Ishikawa (cell line): Measurements from ENCODE around the gene STRADB.

ENCODE experiments used
- CEBPB ChIP-seq: IDR thresholded peaks from 2 replicates; pipeline ENCODE4 v1.6.1; 2012
- CREB1 ChIP-seq: IDR thresholded peaks from 2 replicates; pipeline ENCODE4 v1.6.1; 2012; ENCODE audit warnings: low read depth
- EGR1 ChIP-seq: IDR thresholded peaks from 2 replicates; pipeline ENCODE4 v1.6.1; 2012
- EP300 ChIP-seq: IDR thresholded peaks from 2 replicates; pipeline ENCODE4 v1.6.1; 2012; ENCODE audit warnings: borderline replicate concordance
- FOXM1 ChIP-seq: IDR thresholded peaks from 2 replicates; pipeline ENCODE4 v1.6.1; 2012; ENCODE audit warnings: low read depth, borderline replicate concordance
- NFIC ChIP-seq: IDR thresholded peaks from 2 replicates; pipeline ENCODE4 v1.6.1; 2012
- RAD21 ChIP-seq: IDR thresholded peaks from 2 replicates; pipeline ENCODE4 v1.6.1; 2012; ENCODE audit warnings: low read depth
- TAF1 ChIP-seq: IDR thresholded peaks from 2 replicates; pipeline ENCODE4 v1.6.1; 2012; ENCODE audit warnings: low read depth, mild to moderate bottlenecking
- TCF12 ChIP-seq: IDR thresholded peaks from 2 replicates; pipeline ENCODE4 v1.6.1; 2012; ENCODE audit warnings: low read depth
- TEAD4 ChIP-seq: IDR thresholded peaks from 2 replicates; pipeline ENCODE4 v1.6.1; 2012
- YY1 ChIP-seq: IDR thresholded peaks from 2 replicates; pipeline ENCODE4 v1.6.1; 2012; ENCODE audit warnings: low read depth
- ZBTB7A ChIP-seq: IDR thresholded peaks from 2 replicates; pipeline ENCODE4 v1.6.1; 2012; ENCODE audit warnings: low read depth
- TF ChIP-seq, protein P1 (sequence below): IDR thresholded peaks from 2 replicates; pipeline ENCODE4 v1.6.1; 2012
- TF ChIP-seq, protein P2 (sequence below): IDR thresholded peaks from 2 replicates; pipeline ENCODE4 v1.6.1; 2012
- TF ChIP-seq, protein P3 (sequence below): IDR thresholded peaks from 2 replicates; pipeline ENCODE4 v1.6.1; 2012; ENCODE audit warnings: low read depth, mild to moderate bottlenecking

Gene STRADB

DNA sequence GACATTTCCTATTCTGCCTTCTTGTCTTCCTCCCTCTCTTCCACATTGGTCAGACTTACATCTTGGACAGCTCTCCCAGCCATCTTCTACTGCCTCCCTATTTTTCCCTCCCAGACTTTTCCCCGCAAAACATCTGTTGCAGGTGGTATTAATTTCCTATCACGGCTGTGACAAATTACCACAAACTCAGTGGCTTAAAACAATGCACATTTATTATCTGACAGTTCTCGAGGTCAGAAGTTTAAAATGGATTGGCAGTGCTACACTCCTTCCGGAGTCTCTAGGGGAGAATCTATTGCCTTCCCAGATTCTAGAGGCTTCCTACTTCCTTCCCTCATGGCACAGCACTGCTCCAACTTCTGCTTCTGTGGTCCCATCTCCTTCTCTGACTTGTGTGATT lies 33.3 kb downstream of the STRADB start:
- TF ChIP-seq TCF12 (no peak), RAD21 (no peak), ZBTB7A (no peak), CEBPB (no peak), CREB1 (no peak)
- TF ChIP-seq, protein P1, sequence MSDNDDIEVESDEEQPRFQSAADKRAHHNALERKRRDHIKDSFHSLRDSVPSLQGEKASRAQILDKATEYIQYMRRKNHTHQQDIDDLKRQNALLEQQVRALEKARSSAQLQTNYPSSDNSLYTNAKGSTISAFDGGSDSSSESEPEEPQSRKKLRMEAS: no peak
- TF ChIP-seq, protein P2, sequence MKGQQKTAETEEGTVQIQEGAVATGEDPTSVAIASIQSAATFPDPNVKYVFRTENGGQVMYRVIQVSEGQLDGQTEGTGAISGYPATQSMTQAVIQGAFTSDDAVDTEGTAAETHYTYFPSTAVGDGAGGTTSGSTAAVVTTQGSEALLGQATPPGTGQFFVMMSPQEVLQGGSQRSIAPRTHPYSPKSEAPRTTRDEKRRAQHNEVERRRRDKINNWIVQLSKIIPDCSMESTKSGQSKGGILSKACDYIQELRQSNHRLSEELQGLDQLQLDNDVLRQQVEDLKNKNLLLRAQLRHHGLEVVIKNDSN: no peak

DNA sequence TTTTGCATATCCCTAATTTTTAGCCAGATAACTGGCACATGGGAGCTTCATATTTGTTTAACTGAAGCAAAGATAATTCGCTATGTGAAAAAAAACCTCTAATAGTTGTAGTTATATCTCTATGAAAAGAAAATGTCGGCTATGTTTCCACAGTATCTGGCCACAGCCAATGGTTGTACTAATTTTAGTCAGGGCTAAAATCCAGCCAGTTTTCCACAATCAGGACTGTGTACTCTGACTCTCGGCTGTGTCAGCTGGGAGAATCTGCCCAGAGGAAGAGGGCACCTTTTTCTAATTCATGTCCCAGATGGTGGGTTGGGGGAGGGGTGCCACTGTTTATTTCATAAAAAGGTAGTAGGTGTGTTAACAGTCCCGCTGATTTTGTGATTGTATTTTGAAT lies 38.8 kb downstream of the STRADB start:
- TF ChIP-seq FOXM1 (no peak), ZBTB7A (no peak), CEBPB (no peak), TAF1 (no peak), EP300 (no peak), NFIC (no peak), TEAD4 (no peak), EGR1 (no peak), YY1 (no peak), CREB1 (no peak), RAD21 (no peak), TCF12 (no peak)
- TF ChIP-seq, protein P3, sequence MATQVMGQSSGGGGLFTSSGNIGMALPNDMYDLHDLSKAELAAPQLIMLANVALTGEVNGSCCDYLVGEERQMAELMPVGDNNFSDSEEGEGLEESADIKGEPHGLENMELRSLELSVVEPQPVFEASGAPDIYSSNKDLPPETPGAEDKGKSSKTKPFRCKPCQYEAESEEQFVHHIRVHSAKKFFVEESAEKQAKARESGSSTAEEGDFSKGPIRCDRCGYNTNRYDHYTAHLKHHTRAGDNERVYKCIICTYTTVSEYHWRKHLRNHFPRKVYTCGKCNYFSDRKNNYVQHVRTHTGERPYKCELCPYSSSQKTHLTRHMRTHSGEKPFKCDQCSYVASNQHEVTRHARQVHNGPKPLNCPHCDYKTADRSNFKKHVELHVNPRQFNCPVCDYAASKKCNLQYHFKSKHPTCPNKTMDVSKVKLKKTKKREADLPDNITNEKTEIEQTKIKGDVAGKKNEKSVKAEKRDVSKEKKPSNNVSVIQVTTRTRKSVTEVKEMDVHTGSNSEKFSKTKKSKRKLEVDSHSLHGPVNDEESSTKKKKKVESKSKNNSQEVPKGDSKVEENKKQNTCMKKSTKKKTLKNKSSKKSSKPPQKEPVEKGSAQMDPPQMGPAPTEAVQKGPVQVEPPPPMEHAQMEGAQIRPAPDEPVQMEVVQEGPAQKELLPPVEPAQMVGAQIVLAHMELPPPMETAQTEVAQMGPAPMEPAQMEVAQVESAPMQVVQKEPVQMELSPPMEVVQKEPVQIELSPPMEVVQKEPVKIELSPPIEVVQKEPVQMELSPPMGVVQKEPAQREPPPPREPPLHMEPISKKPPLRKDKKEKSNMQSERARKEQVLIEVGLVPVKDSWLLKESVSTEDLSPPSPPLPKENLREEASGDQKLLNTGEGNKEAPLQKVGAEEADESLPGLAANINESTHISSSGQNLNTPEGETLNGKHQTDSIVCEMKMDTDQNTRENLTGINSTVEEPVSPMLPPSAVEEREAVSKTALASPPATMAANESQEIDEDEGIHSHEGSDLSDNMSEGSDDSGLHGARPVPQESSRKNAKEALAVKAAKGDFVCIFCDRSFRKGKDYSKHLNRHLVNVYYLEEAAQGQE: no peak
- TF ChIP-seq, protein P2: no peak
- TF ChIP-seq, protein P1: no peak

DNA sequence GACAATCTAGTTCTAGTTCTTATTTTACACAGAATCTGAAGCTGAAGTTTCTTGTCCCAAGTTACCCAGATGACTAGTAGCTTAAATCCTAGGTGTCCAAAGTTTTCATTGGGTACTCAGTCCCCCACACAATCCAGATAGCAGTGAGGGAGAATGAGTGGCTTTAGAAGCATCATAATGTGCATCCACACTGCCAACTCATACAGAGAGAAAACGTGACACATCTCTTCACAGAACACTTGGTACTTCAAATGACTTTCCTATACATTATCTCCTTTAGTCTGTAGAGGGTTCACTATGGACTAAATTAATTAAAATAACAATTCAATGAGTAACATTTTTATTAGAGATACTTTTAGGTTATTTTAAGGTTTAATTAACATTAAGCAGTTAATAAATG lies 45.2 kb downstream of the STRADB start:
- TF ChIP-seq FOXM1 (no peak), RAD21 (no peak), ZBTB7A (no peak), TEAD4 (no peak), CREB1 (no peak), EGR1 (no peak), YY1 (no peak), CEBPB (no peak), NFIC (no peak), TAF1 (no peak), EP300 (no peak), TCF12 (no peak)
- TF ChIP-seq, protein P1: no peak
- TF ChIP-seq, protein P2: no peak
- TF ChIP-seq, protein P3: no peak

DNA sequence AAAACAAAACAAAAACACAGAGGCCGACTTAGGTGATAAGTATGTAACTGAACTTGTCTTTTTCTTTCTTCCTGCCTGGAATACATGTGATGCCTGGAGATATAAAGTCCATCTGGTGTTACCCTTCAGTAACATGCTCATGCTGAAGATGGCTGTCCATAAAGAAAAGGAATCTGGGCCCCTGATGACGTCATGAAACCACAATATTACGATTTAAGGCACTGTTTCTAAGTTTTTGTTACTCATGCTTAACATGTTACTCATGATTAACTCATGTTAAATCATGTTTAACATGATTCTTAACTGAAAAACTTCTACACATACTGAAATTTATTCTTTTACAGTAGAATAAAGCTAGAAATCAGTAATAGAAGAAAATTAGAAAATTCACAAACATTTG lies 49.0 kb downstream of the STRADB start:
- TF ChIP-seq ZBTB7A (no peak), RAD21 (no peak), TCF12 (no peak), EGR1 (no peak), YY1 (no peak)
- TF ChIP-seq, protein P3: no peak
- TF ChIP-seq, protein P1: no peak
- TF ChIP-seq, protein P2: no peak
